Dendritic cell treated with granulocyte-macrophage colony-stimulating factor and Interleukin-4, amounts not matched to agents 40 ng/mL and 50 ng/mL, for 4 days (primary cell): ENCODE data around the gene GRIP2.

Experiments
- H3K27ac Mint-ChIP-seq: one replicate; pipeline ENCODE4 v1.8.0; 2022; ENCODE audit warnings: mild to moderate bottlenecking, mixed read lengths
- H3K27me3 Mint-ChIP-seq: one replicate; pipeline ENCODE4 v1.8.0; 2022; ENCODE audit warnings: mild to moderate bottlenecking, mixed read lengths
- H3K36me3 Mint-ChIP-seq: one replicate; pipeline ENCODE4 v1.8.0; 2022; ENCODE audit warnings: low read depth, mixed read lengths
- H3K4me1 Mint-ChIP-seq: one replicate; pipeline ENCODE4 v1.8.0; 2022; ENCODE audit warnings: low read depth, mixed read lengths
- H3K4me3 Mint-ChIP-seq: one replicate; pipeline ENCODE4 v1.8.0; 2022; ENCODE audit warnings: mild to moderate bottlenecking, moderate library complexity, mixed read lengths
- H3K9me3 Mint-ChIP-seq: one replicate; pipeline ENCODE4 v1.8.0; 2022; ENCODE audit warnings: mixed read lengths
- intact Hi-C: fragments of 100-400 bp; cut with micrococcal nuclease; formaldehyde crosslinking; loops from one replicate; pipeline ENCODE4 v1.15.0; 2022

The GRIP2 gene

DNA sequence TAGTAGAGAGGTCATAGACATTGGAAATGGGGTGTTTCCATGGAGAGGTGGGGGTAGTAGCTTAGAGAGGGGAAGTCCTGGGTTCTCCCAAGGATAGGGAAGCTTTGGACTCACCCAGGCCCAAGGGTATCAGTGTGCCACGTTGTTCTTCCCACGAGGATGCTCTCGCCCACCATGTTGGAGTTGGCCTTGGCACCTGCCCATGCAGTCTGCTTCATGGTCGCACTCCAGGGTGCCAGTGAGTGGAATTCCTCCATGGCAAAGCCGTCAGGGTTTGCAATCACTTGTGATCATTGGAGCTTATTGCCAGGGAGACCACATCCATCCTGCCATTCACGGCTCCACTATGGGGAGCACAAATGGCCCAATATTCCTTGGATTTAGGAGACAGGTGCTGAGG is 60.6 kb downstream of the GRIP2 start:
- Mint-ChIP-seq H3K27me3 (no peaks in the 10 kb centered on the region), H3K4me3 (no peak overlapping the region), H3K27ac (peak overlapping the region; percentile 34), H3K36me3 (peaks cover 100% of the 10 kb centered on the region), H3K4me1 (no peaks in the 10 kb centered on the region), H3K9me3 (no peaks in the 10 kb centered on the region)
- intact Hi-C loops: no loop called here

DNA sequence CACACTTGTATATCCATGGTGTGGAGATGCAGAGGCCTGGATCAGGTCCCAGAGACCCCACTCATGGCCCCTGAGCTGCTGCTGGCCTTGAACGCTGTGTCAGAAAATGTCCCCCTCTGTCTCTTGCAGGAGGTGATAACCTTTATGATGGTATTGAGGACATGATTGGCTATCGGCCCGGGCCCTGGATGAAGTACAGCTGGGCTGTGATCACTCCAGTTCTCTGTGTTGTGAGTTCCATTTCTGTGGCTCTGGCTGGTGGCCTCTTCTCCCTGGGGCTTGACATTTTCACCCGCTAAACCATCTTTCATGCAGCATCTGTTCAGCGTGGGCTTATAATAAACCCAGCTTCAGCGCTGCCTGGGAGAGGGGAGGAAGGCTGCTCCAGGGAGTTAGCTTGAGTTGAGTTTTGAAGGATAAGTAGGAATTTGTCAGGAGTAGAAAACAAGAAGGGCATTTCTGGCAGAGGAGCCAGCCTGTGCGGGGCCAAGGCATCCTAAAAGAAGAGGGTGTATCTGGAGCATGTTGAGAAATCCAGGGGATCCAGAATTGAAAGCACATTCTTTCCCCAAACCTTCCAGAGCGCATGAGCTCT is 61.1 kb downstream of the GRIP2 start:
- Mint-ChIP-seq H3K9me3 (no peaks in the 10 kb centered on the region), H3K4me3 (no peak overlapping the region), H3K36me3 (peaks cover 100% of the 10 kb centered on the region), H3K27ac (peak overlapping the region; percentile 34), H3K4me1 (no peaks in the 10 kb centered on the region), H3K27me3 (no peaks in the 10 kb centered on the region)
- intact Hi-C loops: no loop called here

DNA sequence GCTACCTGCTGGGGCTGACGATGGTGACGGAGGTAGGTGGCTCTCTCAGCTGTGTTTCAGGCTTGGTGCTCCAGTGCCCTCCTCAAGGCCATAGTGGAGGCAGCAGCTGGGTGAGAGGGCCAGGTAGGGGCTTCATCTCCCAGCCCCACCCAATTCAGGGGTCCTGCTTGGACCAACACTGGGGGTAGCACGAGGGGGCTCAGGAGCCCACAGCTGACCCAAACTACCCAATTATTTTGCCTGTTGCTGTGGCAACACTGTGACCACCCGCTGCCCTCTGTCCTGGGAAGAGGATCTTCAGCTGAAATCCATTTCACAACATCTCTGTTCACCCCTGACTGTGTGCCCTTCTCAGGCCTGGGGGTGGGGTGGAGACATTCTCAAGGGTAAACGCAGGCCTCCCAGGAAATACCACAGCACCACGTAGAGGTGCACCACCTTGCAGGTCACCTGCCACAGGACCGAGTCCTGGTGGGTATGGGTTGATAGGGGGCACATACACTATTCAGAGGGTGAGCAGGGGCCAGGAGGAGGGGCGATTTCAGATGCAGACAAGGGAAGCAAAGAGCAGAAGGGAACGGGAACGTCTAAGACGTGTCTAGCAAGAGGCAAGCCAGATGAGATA is 62.7 kb downstream of the GRIP2 start:
- H3K4me1 Mint-ChIP-seq: no peaks in the 10 kb centered on the region
- H3K27ac Mint-ChIP-seq: no peak overlapping the region
- peaks cover 100% of the 10 kb centered on the region for H3K36me3 Mint-ChIP-seq
- intact Hi-C loops: no loop called here
- H3K9me3 Mint-ChIP-seq: no peaks in the 10 kb centered on the region
- H3K27me3 Mint-ChIP-seq: no peaks in the 10 kb centered on the region
- H3K4me3 Mint-ChIP-seq: no peak overlapping the region

DNA sequence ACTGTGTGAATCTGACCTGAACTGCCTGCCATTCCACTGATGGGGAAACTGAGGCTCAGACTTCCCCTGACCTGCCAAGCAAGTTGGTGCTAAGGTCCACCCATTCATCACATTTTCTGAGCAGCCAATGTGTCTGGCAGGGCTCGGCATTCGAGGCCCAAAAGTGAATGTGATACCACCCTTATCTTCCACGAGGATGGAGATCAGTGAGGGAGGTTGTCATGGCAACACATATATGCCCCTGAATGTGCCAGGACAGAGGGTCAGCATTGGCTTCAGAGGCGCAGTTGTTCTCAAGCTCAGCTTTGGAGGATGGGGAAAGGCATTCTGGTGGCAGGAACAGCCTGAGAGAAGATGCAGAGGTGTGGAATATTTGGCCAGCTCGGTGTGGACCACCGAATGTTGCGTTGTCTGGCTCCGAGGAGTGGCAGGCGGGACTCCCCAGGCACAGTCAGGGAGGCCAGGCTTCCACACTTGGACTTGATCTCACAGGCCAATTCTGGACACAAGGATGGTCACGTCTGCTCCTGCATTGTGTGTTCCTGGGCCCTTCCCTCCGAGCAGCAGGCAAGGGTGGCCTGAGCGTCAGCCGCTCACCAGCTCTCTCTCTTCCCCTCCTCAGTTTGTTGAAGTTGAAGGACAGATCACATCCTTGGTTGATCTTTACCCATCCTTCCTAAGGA is 63.4 kb downstream of the GRIP2 start:
- H3K27me3 Mint-ChIP-seq: no peaks in the 10 kb centered on the region
- no peak overlapping the region for H3K4me3 Mint-ChIP-seq
- peaks cover 100% of the 10 kb centered on the region for H3K36me3 Mint-ChIP-seq
- intact Hi-C loops: no loop called here
- no peak overlapping the region for H3K27ac Mint-ChIP-seq
- no peaks in the 10 kb centered on the region for H3K4me1 Mint-ChIP-seq
- H3K9me3 Mint-ChIP-seq: no peaks in the 10 kb centered on the region

DNA sequence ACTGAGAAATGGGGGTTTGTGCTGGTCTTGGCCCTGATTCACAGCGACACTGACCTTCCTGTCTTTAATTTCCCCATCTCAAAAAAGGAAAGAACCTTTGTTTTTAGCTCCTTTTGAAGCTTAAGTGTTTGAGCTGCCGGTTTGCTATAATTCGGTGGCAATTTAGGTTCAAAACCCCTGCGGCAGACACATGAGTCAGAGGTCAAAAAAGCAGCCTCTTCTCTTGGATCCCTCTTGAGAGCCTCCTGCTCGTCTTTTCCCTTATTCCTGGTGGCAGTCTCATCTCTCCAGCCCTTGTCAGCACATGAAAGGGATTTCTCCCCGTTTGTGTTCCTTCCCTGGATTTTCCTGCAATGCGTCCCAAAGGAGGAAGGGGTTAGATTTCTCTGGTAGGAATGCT is 64.5 kb downstream of the GRIP2 start:
- Mint-ChIP-seq H3K27me3 (no peaks in the 10 kb centered on the region), H3K36me3 (peaks cover 100% of the 10 kb centered on the region), H3K4me1 (no peaks in the 10 kb centered on the region), H3K4me3 (no peak overlapping the region), H3K27ac (no peak overlapping the region), H3K9me3 (no peaks in the 10 kb centered on the region)
- intact Hi-C loops: no loop called here

- Mint-ChIP-seq H3K4me3 (no peak overlapping the region), H3K36me3 (peaks cover 100% of the 10 kb centered on the region), H3K27me3 (no peaks in the 10 kb centered on the region), H3K9me3 (no peaks in the 10 kb centered on the region), H3K27ac (no peak overlapping the region), H3K4me1 (no peaks in the 10 kb centered on the region)
- intact Hi-C loops: no loop called here
Measured at GRCh38 chr3:14474363-14475081, 65.6 kb downstream of the GRIP2 start.

GRCh38 chr3:14473411-14473891 is 66.7 kb downstream of the GRIP2 start:
- no peaks in the 10 kb centered on the region for H3K9me3 Mint-ChIP-seq
- no peaks in the 10 kb centered on the region for H3K27me3 Mint-ChIP-seq
- intact Hi-C loops: no loop called here
- no peaks in the 10 kb centered on the region for H3K4me1 Mint-ChIP-seq
- H3K27ac Mint-ChIP-seq: no peak overlapping the region
- no peak overlapping the region for H3K4me3 Mint-ChIP-seq
- peaks cover 100% of the 10 kb centered on the region for H3K36me3 Mint-ChIP-seq

DNA sequence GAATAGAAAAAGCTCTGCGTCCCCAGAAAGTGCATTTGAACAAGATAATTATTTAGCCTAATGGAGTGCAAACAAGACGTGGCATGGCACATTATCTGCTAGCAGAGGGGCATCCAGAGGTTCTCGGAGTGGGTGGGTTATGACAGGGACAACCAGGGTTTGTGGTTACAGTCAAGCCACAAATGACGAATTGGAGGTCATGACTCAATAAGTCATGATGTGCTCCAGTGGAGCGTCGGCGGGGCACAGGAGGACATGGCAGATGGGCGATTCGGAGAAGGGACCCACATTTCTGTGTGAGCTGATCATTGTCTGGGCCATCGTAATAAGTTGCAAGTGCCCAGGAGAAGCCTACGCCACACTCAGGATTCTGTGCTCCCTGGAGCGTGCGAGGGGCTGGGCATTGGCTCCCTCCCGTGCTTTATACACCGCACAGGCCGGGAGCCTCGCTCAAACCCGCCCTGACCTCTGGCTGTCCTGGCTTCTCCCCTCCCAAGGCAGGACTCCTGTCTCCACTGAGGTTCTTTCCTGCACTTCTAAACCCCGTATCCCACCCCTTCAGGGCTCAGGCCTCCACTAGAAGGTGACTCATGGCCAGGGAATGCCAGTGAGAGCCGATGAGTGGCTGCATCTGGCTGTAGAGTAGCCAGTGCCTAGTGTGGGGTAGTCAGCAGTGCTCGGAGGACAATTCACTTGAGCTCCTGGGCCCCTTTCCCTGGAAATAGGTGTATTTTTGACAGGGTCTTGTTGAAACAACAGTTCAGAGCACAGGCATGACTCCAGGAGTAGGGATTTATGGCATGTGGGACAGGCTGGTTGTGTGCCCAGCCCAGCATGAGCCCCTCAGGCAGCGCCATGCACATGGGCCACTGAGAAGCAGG is 67.4 kb downstream of the GRIP2 start:
- intact Hi-C loops: no loop called here
- Mint-ChIP-seq H3K36me3 (peaks cover 100% of the 10 kb centered on the region), H3K9me3 (no peaks in the 10 kb centered on the region), H3K4me3 (no peak overlapping the region), H3K27ac (no peak overlapping the region), H3K27me3 (no peaks in the 10 kb centered on the region), H3K4me1 (peaks cover 4% of the 10 kb centered on the region)

DNA sequence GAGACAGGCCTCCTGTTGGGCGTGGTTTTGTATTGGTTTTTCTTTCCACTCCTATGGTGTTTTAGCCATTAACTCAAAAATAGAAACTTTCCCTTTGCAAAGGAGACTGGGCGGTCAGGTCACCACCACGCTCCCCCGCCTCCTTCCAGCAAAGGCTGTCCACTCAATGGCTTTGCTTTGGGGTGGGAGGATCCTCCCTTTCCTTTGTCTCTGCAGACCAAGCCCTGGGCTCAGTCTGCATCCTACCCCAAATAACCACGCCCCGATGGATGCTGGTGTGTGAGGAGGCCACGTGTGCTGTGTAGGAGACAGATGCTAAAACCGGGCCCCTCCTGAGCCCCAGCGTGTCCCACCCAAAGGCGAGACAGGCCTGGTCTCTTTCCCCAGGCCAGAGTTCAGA is 68.5 kb downstream of the GRIP2 start:
- H3K36me3 Mint-ChIP-seq: peaks cover 100% of the 10 kb centered on the region
- H3K4me3 Mint-ChIP-seq: no peak overlapping the region
- no peaks in the 10 kb centered on the region for H3K27me3 Mint-ChIP-seq
- intact Hi-C loops: no loop called here
- H3K27ac Mint-ChIP-seq: no peak overlapping the region
- no peaks in the 10 kb centered on the region for H3K9me3 Mint-ChIP-seq
- H3K4me1 Mint-ChIP-seq: peaks cover 6% of the 10 kb centered on the region

DNA sequence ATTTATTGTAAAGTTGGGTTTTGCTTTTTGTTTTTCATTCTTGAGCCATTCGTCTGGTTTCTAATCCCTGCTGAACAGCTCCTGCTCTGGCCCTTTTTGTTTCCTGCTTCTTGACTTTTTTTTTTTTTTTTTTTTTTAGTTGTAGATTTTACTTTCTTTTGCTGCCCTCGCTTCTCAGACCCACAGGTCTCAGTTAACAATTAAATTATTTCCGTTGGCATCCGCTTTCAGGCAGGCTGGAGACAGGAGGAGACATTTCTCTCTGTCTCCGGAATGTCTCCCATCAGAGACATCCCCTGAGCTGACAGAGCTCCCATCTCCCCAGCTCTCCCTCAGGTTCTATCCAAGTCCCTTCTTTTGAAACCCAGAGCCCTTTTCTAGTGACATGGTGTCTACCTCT is 69.1 kb downstream of the GRIP2 start:
- H3K9me3 Mint-ChIP-seq: no peaks in the 10 kb centered on the region
- H3K4me1 Mint-ChIP-seq: peaks cover 6% of the 10 kb centered on the region
- H3K27me3 Mint-ChIP-seq: no peaks in the 10 kb centered on the region
- H3K36me3 Mint-ChIP-seq: peaks cover 100% of the 10 kb centered on the region
- no peak overlapping the region for H3K27ac Mint-ChIP-seq
- H3K4me3 Mint-ChIP-seq: no peak overlapping the region
- intact Hi-C loops: no loop called here

- Mint-ChIP-seq H3K27me3 (no peaks in the 10 kb centered on the region), H3K4me1 (peaks cover 6% of the 10 kb centered on the region), H3K36me3 (peaks cover 100% of the 10 kb centered on the region), H3K9me3 (no peaks in the 10 kb centered on the region), H3K4me3 (no peak overlapping the region), H3K27ac (no peak overlapping the region)
- intact Hi-C loops: no loop called here
Measured at GRCh38 chr3:14470461-14470860, 69.7 kb downstream of the GRIP2 start.

DNA sequence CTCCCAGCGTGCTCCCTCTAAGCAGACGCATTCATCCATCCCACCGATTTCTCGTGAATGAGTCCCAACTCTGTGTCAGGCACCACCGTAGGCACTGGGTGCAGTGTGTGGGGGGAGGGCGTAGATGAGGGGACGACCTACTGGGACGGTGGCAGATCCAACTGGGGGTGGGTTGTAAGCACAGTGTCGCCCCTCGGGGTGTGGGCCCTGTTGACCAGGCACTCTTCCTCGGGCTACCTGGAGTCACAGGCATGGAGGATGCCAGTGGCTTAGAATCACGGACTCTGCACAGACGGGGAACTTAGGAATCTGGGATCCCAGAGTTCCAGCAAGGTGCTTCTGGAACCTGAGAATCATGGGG is 71.5 kb downstream of the GRIP2 start:
- intact Hi-C loops: no loop called here
- no peaks in the 10 kb centered on the region for H3K27me3 Mint-ChIP-seq
- no peak overlapping the region for H3K4me3 Mint-ChIP-seq
- peaks cover 100% of the 10 kb centered on the region for H3K36me3 Mint-ChIP-seq
- H3K9me3 Mint-ChIP-seq: no peaks in the 10 kb centered on the region
- H3K27ac Mint-ChIP-seq: no peak overlapping the region
- H3K4me1 Mint-ChIP-seq: peaks cover 6% of the 10 kb centered on the region

GRCh38 chr3:14467814-14468620 is 72.1 kb downstream of the GRIP2 start:
- Mint-ChIP-seq H3K4me3 (no peak overlapping the region), H3K27me3 (no peaks in the 10 kb centered on the region), H3K36me3 (peaks cover 100% of the 10 kb centered on the region), H3K4me1 (peaks cover 6% of the 10 kb centered on the region), H3K9me3 (no peaks in the 10 kb centered on the region), H3K27ac (no peak overlapping the region)
- intact Hi-C loops: loop anchor here (1.0 kb wide), 1 partner anchor 207 kb away; no protein-coding TSS in a partner anchor
